GM10248 (cell line): ENCODE measurements around the gene KRTAP10-4.

Source experiments
- CTCF ChIA-PET: fragments of 300-600 bp; sonication (Branson Sonifier 250); formaldehyde crosslinking; extraction: SDS; loops from one replicate; lab custom pipeline; 2021; ENCODE audit warnings: antibody characterized with exemption; lab: Yijun Ruan, JAX
- POLR2A ChIA-PET: fragments of 350-650 bp; sonication (Branson Sonifier 250); formaldehyde crosslinking; extraction: SDS; loops from one replicate; lab custom pipeline; 2020; ENCODE audit warnings: antibody characterized with exemption; lab: Yijun Ruan, JAX
- DNase-seq: peaks from one replicate; pipeline ENCODE4 v3.0.0; 2012; ENCODE audit errors: extremely low spot score
- TF ChIP-seq, protein P1 (sequence below): IDR thresholded peaks from 2 replicates; pipeline ENCODE4 v1.5.1; 2012; ENCODE audit warnings: mild to moderate bottlenecking, low read depth; ENCODE audit errors: extremely low read depth, missing control alignments, control extremely low read depth

Gene KRTAP10-4

DNA sequence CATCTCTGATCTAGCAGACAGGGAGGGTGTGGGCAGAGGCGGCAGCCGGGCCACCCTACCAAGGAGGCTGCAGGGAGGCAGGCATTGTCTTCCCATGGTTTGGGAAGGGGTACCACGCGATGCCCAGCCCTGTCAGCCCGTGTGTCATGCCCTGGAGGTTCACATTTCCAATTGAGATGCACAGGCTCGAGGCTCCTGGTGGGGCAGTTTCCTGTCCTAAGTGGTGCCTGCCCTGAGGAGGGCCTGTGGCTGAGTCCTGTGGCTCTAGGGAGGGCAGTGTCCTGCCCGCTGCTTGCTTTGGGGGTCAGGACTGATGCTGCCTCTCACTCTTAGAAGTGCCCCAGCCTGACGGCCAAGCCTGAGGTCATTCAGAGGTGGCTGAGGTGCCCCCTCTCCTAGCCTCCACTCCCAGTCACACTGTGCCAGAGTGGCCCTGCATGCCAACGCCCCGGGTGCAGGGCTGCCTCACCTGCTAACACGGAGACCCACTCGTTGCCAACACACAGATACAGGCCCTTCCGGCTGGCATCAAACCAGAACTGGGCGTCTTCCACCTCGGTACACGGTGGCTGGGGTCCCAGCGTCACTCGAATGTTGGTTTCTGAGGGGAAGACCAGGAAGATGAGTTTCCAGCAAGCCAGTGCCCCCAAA, 45.4 kb upstream of the KRTAP10-4 start:
- ChIA-PET CTCF (no interaction called here), POLR2A (no interaction called here)
- TF ChIP-seq, protein P1, sequence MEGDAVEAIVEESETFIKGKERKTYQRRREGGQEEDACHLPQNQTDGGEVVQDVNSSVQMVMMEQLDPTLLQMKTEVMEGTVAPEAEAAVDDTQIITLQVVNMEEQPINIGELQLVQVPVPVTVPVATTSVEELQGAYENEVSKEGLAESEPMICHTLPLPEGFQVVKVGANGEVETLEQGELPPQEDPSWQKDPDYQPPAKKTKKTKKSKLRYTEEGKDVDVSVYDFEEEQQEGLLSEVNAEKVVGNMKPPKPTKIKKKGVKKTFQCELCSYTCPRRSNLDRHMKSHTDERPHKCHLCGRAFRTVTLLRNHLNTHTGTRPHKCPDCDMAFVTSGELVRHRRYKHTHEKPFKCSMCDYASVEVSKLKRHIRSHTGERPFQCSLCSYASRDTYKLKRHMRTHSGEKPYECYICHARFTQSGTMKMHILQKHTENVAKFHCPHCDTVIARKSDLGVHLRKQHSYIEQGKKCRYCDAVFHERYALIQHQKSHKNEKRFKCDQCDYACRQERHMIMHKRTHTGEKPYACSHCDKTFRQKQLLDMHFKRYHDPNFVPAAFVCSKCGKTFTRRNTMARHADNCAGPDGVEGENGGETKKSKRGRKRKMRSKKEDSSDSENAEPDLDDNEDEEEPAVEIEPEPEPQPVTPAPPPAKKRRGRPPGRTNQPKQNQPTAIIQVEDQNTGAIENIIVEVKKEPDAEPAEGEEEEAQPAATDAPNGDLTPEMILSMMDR: no peak
- no peak for DNase-seq

DNA sequence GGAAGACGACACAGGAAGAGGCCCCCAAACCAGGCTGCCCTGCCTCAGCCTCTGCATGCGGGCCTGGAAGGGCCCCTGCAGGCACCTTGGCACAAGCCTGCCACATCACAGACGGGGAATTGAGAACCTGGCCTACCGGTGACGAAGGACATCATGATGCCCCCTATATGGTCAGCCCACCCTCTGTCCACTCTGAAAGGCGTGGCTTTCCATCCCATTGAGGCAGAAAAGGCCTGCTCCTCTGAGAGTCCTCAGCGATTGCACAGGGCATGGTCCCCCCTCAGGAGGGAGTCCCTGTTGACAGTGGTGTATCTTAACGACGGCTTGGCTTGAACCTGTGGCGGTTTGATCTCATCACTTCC, 44.9 kb upstream of the KRTAP10-4 start:
- CTCF ChIA-PET: no interaction called here
- POLR2A ChIA-PET: no interaction called here

DNA sequence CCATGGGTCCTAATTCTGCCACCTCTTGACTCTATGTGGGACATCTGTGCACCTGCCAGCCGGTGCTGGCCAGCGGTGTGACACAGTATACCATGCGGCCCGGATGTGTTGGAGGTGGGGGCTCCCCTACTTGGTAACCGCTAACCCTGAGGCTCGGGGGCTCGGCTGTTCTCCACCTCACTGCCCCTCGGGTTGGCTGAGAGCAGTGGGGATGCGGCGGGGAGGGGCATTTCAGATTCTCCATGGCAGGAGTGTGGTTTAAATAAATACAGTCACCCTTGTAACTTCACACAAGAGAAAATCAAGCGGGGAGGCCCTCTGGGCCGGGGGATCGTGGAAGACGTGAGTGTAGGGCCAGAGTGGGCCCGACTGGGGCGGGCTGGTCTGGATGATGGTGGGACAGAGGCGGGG, 44.5 kb upstream of the KRTAP10-4 start:
- DNase-seq: no peak
- ChIA-PET CTCF (no interaction called here), POLR2A (no interaction called here)
- TF ChIP-seq, protein P1: no peak

More for the DNA sequence above, 44.9 kb upstream of the KRTAP10-4 start:
- DNase-seq: no peak
- TF ChIP-seq, protein P1: no peak

DNA sequence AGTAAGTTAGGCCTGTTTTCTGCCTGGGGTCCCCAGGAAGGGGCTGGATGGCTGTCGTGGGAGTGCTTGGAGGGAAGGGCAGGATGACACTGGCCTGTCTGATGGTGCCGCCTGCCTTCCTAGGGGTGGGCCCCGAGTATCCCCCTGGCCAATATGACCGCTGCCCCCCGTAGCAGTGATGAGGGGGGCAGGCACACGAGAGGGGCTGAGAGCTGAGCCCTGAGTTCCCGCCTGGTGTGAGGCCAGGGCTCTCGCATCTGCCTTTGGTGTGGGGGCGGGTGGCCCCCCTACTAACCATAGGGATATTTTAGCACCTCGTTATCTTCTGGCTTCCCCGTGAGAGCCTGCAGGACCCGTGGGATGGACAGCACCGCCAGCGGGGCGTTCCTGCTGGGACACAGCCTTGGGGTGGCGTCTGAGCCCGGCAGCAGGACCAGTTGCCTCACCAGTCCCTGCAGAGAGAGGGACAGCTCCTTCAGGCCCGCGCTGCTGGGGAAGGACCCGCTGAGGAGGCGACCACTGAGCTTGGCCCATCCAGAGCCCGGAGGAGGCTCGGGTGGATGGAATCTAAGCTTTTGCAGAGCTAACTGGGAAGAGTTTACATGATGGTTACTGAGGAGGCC, 43.9 kb upstream of the KRTAP10-4 start:
- CTCF ChIA-PET: interaction anchor here (1.4 kb wide), 1 partner anchor 19 kb away, joined by 3 read pairs; no protein-coding TSS in a partner anchor
- no peak for DNase-seq
- TF ChIP-seq, protein P1: no peak
- POLR2A ChIA-PET: no interaction called here

DNA sequence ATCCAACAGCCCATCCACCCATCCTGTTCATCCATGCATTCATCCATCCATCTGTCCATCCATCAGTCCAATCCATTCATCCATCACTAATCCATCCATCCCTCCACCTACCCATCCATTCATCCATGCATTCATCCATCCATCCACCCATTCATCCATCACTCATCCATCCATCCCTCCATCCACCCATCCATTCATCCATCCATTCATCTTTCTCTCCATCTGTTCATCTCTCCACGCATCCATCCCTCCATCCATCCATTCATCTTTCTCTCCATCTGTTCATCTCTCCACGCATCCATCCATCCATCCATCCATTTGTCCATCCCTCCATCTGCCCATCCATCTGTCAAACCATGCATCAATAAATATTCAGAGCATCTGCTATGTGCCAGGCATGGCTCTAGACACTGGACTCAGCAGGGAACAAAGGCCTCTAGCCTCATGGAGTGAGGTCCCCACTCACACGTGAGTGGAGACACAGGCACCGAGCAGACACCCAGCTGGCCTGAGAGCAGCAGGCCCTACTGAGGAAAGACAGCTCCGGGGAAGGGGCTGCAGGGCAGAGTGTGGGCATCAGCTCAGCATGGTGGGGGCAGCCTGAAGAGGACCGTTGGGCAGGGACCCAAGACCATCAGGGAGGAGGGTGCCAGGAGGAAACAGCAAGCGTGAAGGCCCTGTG, 43.2 kb upstream of the KRTAP10-4 start:
- no peak for DNase-seq
- ChIA-PET POLR2A (no interaction called here), CTCF (interaction anchor here (1.4 kb wide), 1 partner anchor 20 kb away, joined by 3 read pairs; no protein-coding TSS in a partner anchor)
- TF ChIP-seq, protein P1: no peak

DNA sequence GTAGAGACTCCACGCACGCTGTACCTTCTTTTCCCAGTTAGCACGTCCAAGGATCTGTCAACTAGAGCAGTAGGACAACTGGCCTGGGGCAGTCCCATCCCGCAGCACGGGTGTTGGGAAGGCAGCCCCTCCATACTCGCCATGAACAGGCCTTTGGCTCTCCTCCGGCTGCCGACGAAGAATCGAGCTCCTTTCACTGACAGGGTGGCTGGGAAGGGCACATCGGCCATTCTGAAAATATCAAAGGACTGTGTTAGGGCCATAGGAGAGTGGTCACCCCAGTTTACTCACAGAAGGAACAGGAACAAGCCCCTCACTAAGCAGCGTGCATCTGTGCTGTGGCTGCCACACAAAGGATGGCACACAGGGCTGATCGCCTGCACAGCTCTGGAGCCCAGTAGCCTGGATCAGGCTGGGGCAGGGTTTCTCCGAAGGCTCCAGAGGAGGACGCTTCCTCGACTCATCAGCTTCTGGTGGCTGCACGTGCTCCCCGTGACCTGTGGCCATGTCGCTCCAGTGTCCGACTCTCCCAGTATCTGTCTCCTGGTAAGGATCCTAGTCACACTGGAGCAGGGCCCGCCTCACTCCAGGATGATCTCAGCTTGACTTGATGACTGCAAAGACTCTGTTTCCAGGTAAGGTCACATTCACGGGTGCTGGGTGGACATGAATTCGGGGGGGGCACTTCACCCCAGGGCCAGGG, 42.5 kb upstream of the KRTAP10-4 start:
- ChIA-PET CTCF (interaction anchor here (1.4 kb wide), 1 partner anchor 21 kb away, joined by 3 read pairs; no protein-coding TSS in a partner anchor), POLR2A (no interaction called here)
- no peak for DNase-seq
- TF ChIP-seq, protein P1: no peak
